Measurements from ENCODE around the gene FAM187B.
A peak's percentile ranks its signal among the peaks of the same experiment; 100 is the strongest.

Gene FAM187B

GRCh38 chr19:35248310-35249145 is 20.0 kb upstream of the FAM187B start, which contains the start of gene LSR (continued):
- TF ChIP-seq ZNF121 (tag by site-specific recombination; IDR thresholded peaks at IDR 0.05): 0 out of 2 replicates have a peak, but pooled peaks have one; percentile 55
- TF ChIP-seq ZNF416 (tag by site-specific recombination; IDR thresholded peaks at IDR 0.05): no peak
- peak; percentile 49 for TF ChIP-seq ZNF18 (tag by site-specific recombination; IDR thresholded peaks at IDR 0.05)
- peak; percentile 44; the same call in 1 of the 2 replicates for TF ChIP-seq ZNF341 (tag by site-specific recombination; IDR thresholded peaks at IDR 0.05; ENCODE audit: low read depth)
- peak; percentile 100 for TF ChIP-seq PRDM10 (tag by site-specific recombination; IDR thresholded peaks at IDR 0.05)
- TF ChIP-seq ZNF366 (tag by site-specific recombination; conservative IDR thresholded peaks at IDR 0.05): no peak
- peak; percentile 83 for TF ChIP-seq ZNF843 (tag by site-specific recombination; IDR thresholded peaks at IDR 0.05)
- TF ChIP-seq PRDM2 (tag by site-specific recombination; IDR thresholded peaks at IDR 0.05; ENCODE audit: borderline replicate concordance): peak; percentile 92; the same call in 1 of the 2 replicates
- no peak for TF ChIP-seq ZNF221 (tag by site-specific recombination; IDR thresholded peaks at IDR 0.05; ENCODE audit: borderline replicate concordance)
- TF ChIP-seq, protein P1, sequence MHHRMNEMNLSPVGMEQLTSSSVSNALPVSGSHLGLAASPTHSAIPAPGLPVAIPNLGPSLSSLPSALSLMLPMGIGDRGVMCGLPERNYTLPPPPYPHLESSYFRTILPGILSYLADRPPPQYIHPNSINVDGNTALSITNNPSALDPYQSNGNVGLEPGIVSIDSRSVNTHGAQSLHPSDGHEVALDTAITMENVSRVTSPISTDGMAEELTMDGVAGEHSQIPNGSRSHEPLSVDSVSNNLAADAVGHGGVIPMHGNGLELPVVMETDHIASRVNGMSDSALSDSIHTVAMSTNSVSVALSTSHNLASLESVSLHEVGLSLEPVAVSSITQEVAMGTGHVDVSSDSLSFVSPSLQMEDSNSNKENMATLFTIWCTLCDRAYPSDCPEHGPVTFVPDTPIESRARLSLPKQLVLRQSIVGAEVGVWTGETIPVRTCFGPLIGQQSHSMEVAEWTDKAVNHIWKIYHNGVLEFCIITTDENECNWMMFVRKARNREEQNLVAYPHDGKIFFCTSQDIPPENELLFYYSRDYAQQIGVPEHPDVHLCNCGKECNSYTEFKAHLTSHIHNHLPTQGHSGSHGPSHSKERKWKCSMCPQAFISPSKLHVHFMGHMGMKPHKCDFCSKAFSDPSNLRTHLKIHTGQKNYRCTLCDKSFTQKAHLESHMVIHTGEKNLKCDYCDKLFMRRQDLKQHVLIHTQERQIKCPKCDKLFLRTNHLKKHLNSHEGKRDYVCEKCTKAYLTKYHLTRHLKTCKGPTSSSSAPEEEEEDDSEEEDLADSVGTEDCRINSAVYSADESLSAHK (tag by site-specific recombination; IDR thresholded peaks at IDR 0.05): peak; percentile 42; the same call in 1 of the 2 replicates
- TF ChIP-seq, protein P2, sequence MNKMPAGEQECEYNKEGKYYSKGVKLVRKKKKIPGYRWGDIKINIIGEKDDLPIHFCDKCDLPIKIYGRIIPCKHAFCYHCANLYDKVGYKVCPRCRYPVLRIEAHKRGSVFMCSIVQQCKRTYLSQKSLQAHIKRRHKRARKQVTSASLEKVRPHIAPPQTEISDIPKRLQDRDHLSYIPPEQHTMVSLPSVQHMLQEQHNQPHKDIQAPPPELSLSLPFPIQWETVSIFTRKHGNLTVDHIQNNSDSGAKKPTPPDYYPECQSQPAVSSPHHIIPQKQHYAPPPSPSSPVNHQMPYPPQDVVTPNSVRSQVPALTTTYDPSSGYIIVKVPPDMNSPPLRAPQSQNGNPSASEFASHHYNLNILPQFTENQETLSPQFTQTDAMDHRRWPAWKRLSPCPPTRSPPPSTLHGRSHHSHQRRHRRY (tag by site-specific recombination; IDR thresholded peaks at IDR 0.05): peak; percentile 52; the same call in 1 of the 2 replicates
- TF ChIP-seq ZNF132 (tag by site-specific recombination; IDR thresholded peaks at IDR 0.05; ENCODE audit: borderline replicate concordance): no peak
- TF ChIP-seq WT1 (tag by site-specific recombination; IDR thresholded peaks at IDR 0.05): peak; percentile 85
- TF ChIP-seq ZNF830 (tag by site-specific recombination; IDR thresholded peaks at IDR 0.05; ENCODE audit: low read depth): no peak
- no peak for TF ChIP-seq ZNF19 (tag by site-specific recombination; IDR thresholded peaks at IDR 0.05; ENCODE audit: low read depth)
- TF ChIP-seq GLI2 (tag by site-specific recombination; IDR thresholded peaks at IDR 0.05; ENCODE audit: borderline replicate concordance, low read depth): no peak; the same call in 1 of the 2 replicates
- peak; percentile 11; the same call in 1 of the 2 replicates for TF ChIP-seq ZNF677 (tag by site-specific recombination; IDR thresholded peaks at IDR 0.05)
- peak; percentile 92 for TF ChIP-seq YY1 (tag by site-specific recombination; IDR thresholded peaks at IDR 0.05)
- peak; percentile 100 for TF ChIP-seq SP2 (tag by site-specific recombination; IDR thresholded peaks at IDR 0.05)
- TF ChIP-seq SALL2 (tag by site-specific recombination; IDR thresholded peaks at IDR 0.05; ENCODE audit: borderline replicate concordance): peak; percentile 85
- TF ChIP-seq ZNF596 (tag by site-specific recombination; IDR thresholded peaks at IDR 0.05): no peak
